HepG2 (cell line): Measurements from ENCODE around the gene FBXO24. TPM values are rescaled to one million over a fixed set of nuclear protein-coding genes. Genes with fewer than 3 reads are reported as not detected.

Experiments
- ASH2L ChIP-seq: fragments of 300-600, 200-600 bp; sonication (generic); IDR thresholded peaks from 2 replicates; pipeline ENCODE4 v1.7.0; 2017; ENCODE audit warnings: low read depth, mild to moderate bottlenecking, moderate library complexity, mixed read lengths, low read length; ENCODE audit not compliant: insufficient read length
- CEBPZ ChIP-seq: IDR thresholded peaks from 2 replicates; pipeline ENCODE4 v1.6.1; 2012; ENCODE audit warnings: low read length, improper control_type of control experiment
- DPF2 ChIP-seq: sonication (generic); formaldehyde crosslinking; IDR thresholded peaks from 2 replicates; pipeline ENCODE4 v1.4.0; 2020; ENCODE audit warnings: mild to moderate bottlenecking, low read depth, missing genetic modification reagents, borderline replicate concordance
- KAT8 ChIP-seq: IDR thresholded peaks from 2 replicates; pipeline ENCODE4 v1.6.1; 2016; ENCODE audit warnings: missing genetic modification reagents, missing compliant biosample characterization
- SOX6 ChIP-seq, 2 experiments: fragments of 450-650 bp in 1 of 2; sonication (generic) in 1 of 2; formaldehyde crosslinking in 1 of 2; IDR thresholded peaks; 2 replicates each; pipeline versions ENCODE4 v1.4.0 to v1.6.1; 2017 to 2020; ENCODE audit warnings: antibody characterized with exemption in 1 of 2, mild to moderate bottlenecking in 1 of 2, missing genetic modification reagents in 1 of 2
- TBX3 ChIP-seq: fragments of 450-650 bp; IDR thresholded peaks from 2 replicates; pipeline ENCODE4 v1.6.1; 2017; ENCODE audit warnings: antibody characterized with exemption, mild to moderate bottlenecking, inconsistent platforms, borderline replicate concordance
- TFAP4 ChIP-seq: sonication (generic); IDR thresholded peaks from 2 replicates; pipeline ENCODE4 v1.6.1; 2016; ENCODE audit warnings: low read depth, borderline replicate concordance
- ZFP36L1 ChIP-seq: sonication (generic); formaldehyde crosslinking; IDR thresholded peaks from 2 replicates; pipeline ENCODE4 v1.8.0; 2022; ENCODE audit warnings: mild to moderate bottlenecking, missing genetic modification reagents, moderate library complexity
- ZFY ChIP-seq: sonication (generic); formaldehyde crosslinking; IDR thresholded peaks from 2 replicates; pipeline ENCODE4 v1.4.0; 2020; ENCODE audit warnings: missing genetic modification reagents
- ZMAT3 ChIP-seq: sonication (generic); formaldehyde crosslinking; conservative IDR thresholded peaks from 2 replicates; pipeline ENCODE4 v1.7.0; 2021; ENCODE audit warnings: missing genetic modification reagents
- ZNF331 ChIP-seq: sonication (generic); formaldehyde crosslinking; IDR thresholded peaks from 2 replicates; pipeline ENCODE4 v1.4.0; 2020; ENCODE audit warnings: missing genetic modification reagents
- ZNF333 ChIP-seq: sonication (generic); formaldehyde crosslinking; IDR thresholded peaks from 2 replicates; pipeline ENCODE4 v1.4.0; 2020; ENCODE audit warnings: mild to moderate bottlenecking, missing genetic modification reagents, borderline replicate concordance
- ZNF33B ChIP-seq: sonication (generic); formaldehyde crosslinking; IDR thresholded peaks from 2 replicates; pipeline ENCODE4 v1.5.1; 2020; ENCODE audit warnings: mild to moderate bottlenecking, missing genetic modification reagents
- ZNF546 ChIP-seq: sonication (generic); formaldehyde crosslinking; conservative IDR thresholded peaks from 2 replicates; pipeline ENCODE4 v1.8.1; 2023; ENCODE audit warnings: mild to moderate bottlenecking, missing genetic modification reagents
- ZNF552 ChIP-seq: sonication (generic); formaldehyde crosslinking; IDR thresholded peaks from 2 replicates; pipeline ENCODE4 v1.9.0; 2022; ENCODE audit warnings: missing genetic modification reagents, mild to moderate bottlenecking, borderline replicate concordance
- ZNF598 ChIP-seq: sonication (generic); formaldehyde crosslinking; IDR thresholded peaks from 2 replicates; pipeline ENCODE4 v1.5.1; 2020; ENCODE audit warnings: mild to moderate bottlenecking, missing genetic modification reagents, borderline replicate concordance
- ZNF644 ChIP-seq: IDR thresholded peaks from 2 replicates; pipeline ENCODE4 v1.6.1; 2016; ENCODE audit warnings: low read depth
- ZNF724P ChIP-seq: sonication (generic); formaldehyde crosslinking; IDR thresholded peaks from 2 replicates; pipeline ENCODE4 v1.8.0; 2022; ENCODE audit warnings: missing genetic modification reagents, borderline replicate concordance
- ZSCAN12 ChIP-seq: sonication (generic); formaldehyde crosslinking; IDR thresholded peaks from 2 replicates; pipeline ENCODE4 v1.9.0; 2021; ENCODE audit warnings: mild to moderate bottlenecking, missing genetic modification reagents
- polyA plus RNA-seq, 8 experiments: library from polyadenylated mRNA; depleted of rRNA in 3 of 8; stranded (reverse) in 7 of 8; unstranded in 1 of 8; fragments of >200 nt; fragmentation: Illumina TruSeq in 4 of 8; extraction: Trizol in 4 of 8; gene quantifications; 2 replicates each; pipeline versions ENCODE4 v1.2.1 to v1.2.3, GENCODE V29; 2011 to 2016; ENCODE audit warnings: low read depth in 4 of 8, missing spikeins in 1 of 8, mixed read lengths in 1 of 8; ENCODE audit not compliant: insufficient read depth in 1 of 8
- total RNA-seq, 5 experiments: library from RNA; depleted of rRNA; stranded (reverse); fragments of >200 nt; fragmentation: Illumina TruSeq; extraction: Trizol; gene quantifications; 2 replicates each; pipeline ENCODE4 v1.2.3, GENCODE V29; 2016; ENCODE audit warnings: low read depth in 1 of 5
- TF ChIP-seq, protein P1 (sequence below): sonication (generic); formaldehyde crosslinking; IDR thresholded peaks from 2 replicates; pipeline ENCODE4 v1.9.0; 2021; ENCODE audit warnings: missing genetic modification reagents, mild to moderate bottlenecking, borderline replicate concordance

FBXO24 gene
- total and polyA plus RNA-seq, 2 of the 13 experiments (the other 11 are each of a cell fraction or from before 2014, with no cell fraction given) = 0.20 to 0.55 TPM

- TF ChIP-seq ZMAT3 (no peak), SOX6 (IDR thresholded peaks at IDR 0.05) (no peak), SOX6 (CRISPR knock-in tag; IDR thresholded peaks at IDR 0.05) (0 out of 2 replicates have a peak, but pooled peaks have one; percentile 23), ZNF333 (no peak), ZNF598 (CRISPR knock-in tag) (0 out of 2 replicates have a peak, but pooled peaks have one; percentile 18), CEBPZ (peak; percentile 99), ZFP36L1 (CRISPR knock-in tag) (no peak), KAT8 (CRISPR knock-in tag) (peak; percentile 57; the same call in 1 of the 2 replicates), TBX3 (0 out of 2 replicates have a peak, but pooled peaks have one; percentile 4), ZNF331 (0 out of 2 replicates have a peak, but pooled peaks have one; percentile 9), ZFY (peak; percentile 20), ZNF644 (no peak), ZNF724P (CRISPR knock-in tag) (0 out of 2 replicates have a peak, but pooled peaks have one; percentile 3), ASH2L (peak; percentile 40), DPF2 (no peak), ZNF546 (no peak), ZNF552 (no peak), TFAP4 (peak; percentile 78; the same call in 1 of the 2 replicates), ZSCAN12 (CRISPR knock-in tag) (no peak), ZNF33B (no peak)
- TF ChIP-seq, protein P1, sequence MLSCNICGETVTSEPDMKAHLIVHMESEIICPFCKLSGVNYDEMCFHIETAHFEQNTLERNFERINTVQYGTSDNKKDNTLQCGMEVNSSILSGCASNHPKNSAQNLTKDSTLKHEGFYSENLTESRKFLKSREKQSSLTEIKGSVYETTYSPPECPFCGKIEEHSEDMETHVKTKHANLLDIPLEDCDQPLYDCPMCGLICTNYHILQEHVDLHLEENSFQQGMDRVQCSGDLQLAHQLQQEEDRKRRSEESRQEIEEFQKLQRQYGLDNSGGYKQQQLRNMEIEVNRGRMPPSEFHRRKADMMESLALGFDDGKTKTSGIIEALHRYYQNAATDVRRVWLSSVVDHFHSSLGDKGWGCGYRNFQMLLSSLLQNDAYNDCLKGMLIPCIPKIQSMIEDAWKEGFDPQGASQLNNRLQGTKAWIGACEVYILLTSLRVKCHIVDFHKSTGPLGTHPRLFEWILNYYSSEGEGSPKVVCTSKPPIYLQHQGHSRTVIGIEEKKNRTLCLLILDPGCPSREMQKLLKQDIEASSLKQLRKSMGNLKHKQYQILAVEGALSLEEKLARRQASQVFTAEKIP (CRISPR knock-in tag) = no peak
Measured at GRCh38 chr7:100586266-100587025, at the start of gene FBXO24 (continued).
